Aorta (tissue), 5 donors: ENCODE data around the gene USP54. TPM values are rescaled to one million over a fixed set of nuclear protein-coding genes. Genes with fewer than 3 reads are reported as not detected.

Source experiments
- ATAC-seq: fragments of 200-7000 bp; cut with Tn5 transposase; one replicate; pipeline ENCODE4 v1.9.1; 2022; ENCODE audit warnings: moderate library complexity; ENCODE audit not compliant: low FRiP score
- DNase-seq, 2 donors: peaks; one replicate each; pipeline ENCODE4 v3.0.0-alpha.2; 2020
- H3K27ac ChIP-seq, 2 donors: one replicate each; pipeline ENCODE4 v1.5.1; 2013; ENCODE audit warnings: low read length in 2 of 2, mild to moderate bottlenecking in 2 of 2, moderate library complexity in 2 of 2, control low read depth in 1 of 2, inconsistent platforms in 1 of 2, low read depth in 1 of 2
- H3K27me3 ChIP-seq, 2 donors: one replicate each; pipeline ENCODE4 v1.6.1; 2013; ENCODE audit warnings: control low read depth in 1 of 2, low read length in 1 of 2, mild to moderate bottlenecking in 1 of 2, moderate library complexity in 1 of 2; ENCODE audit not compliant: insufficient read depth in 2 of 2, control insufficient read depth in 1 of 2
- H3K36me3 ChIP-seq, 2 donors: one replicate each; pipeline ENCODE4 v1.6.1; 2013; ENCODE audit warnings: control low read depth in 1 of 2, low read length in 1 of 2, mild to moderate bottlenecking in 1 of 2; ENCODE audit not compliant: insufficient read depth in 2 of 2, control insufficient read depth in 1 of 2
- H3K4me1 ChIP-seq, 2 donors: one replicate each; pipeline ENCODE4 v1.6.1; 2013; ENCODE audit warnings: low read length in 2 of 2, control low read depth in 1 of 2, mild to moderate bottlenecking in 1 of 2, moderate library complexity in 1 of 2; ENCODE audit not compliant: insufficient read depth in 2 of 2, control insufficient read depth in 1 of 2
- H3K4me3 ChIP-seq, 2 donors: one replicate each; pipeline ENCODE4 v1.5.1; 2013; ENCODE audit warnings: low read length in 2 of 2, control low read depth in 1 of 2, mild to moderate bottlenecking in 1 of 2
- H3K9me3 ChIP-seq: one replicate; pipeline ENCODE4 v1.6.1; 2013; ENCODE audit warnings: mild to moderate bottlenecking, low read length; ENCODE audit not compliant: control insufficient read depth
- WGBS, 2 donors: extraction: QIAGEN DNeasy Blood & Tissue Kit; methylation state at CpG; one replicate each; pipeline ENCODE4 v1.1.7; 2013; 5-methylcytosine and 5-hydroxymethylcytosine counted together
- intact Hi-C, 2 donors: fragments of 100-400 bp; cut with DNase I; formaldehyde crosslinking; loops; one replicate each; pipeline versions ENCODE4 v1.14.2 to v1.15.0; 2022
- polyA plus RNA-seq, 2 donors: library from polyadenylated mRNA; stranded (reverse); fragments of 200-250 nt; gene quantifications; one replicate each; pipeline ENCODE4 v1.2.3, GENCODE V29; 2013
- total RNA-seq, 2 donors: library from RNA; stranded (reverse); fragmentation: NEBNext Ultra II Directional; extraction: Animal tissue kit (Norgen Biotek cat#: 25700); gene quantifications; one replicate each; pipeline ENCODE4 v1.2.1, GENCODE V29; 2021
- donor health status: healthy with polysubstance abuse.
- donor health status: Bipolar disorder and iron deficiency.
- donor health status: DM: no; HTN: no; CAD: no.
- donor health status: DM: no; HTN: no; CAD: no.
- donor health status: DM: yes; HTN: yes; CAD: no.

Gene USP54
- total and polyA plus RNA-seq, 4 donors = 1.9 to 45.7 (median 19.4) TPM

DNA sequence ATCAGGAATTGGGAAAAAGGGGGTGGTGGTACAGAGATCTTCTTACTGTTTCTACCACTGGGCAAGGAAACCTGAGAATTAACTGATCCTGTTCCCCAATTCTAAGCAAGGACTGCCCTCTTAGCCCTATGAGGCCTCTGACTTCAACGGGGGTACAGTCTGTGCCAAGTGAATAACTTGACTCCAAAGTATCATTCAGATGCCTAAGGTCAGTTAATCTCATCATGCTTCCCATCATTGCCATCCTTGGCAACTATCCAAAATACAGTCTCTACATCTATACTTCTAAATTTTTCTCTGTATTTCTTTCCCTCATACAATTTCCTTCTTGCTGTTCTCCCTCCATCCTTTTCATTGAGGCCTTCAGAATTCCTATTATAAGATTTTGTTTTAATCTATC, 105.8 kb downstream of the USP54 start:
- DNase-seq (no peak), ATAC-seq (no peak)
- Histone ChIP-seq H3K36me3 (no peaks in the 10 kb centered on the region), H3K27me3 (no peaks in the 10 kb centered on the region), H3K27ac (no peak overlapping the region), H3K4me3 (no peak overlapping the region), H3K9me3 (no peaks in the 10 kb centered on the region), H3K4me1 (no peaks in the 10 kb centered on the region)
- 78 to 80% methylated on average over 1 of the region's 1 CpG for WGBS, 2 donors
- intact Hi-C loops = no loop called here

DNA sequence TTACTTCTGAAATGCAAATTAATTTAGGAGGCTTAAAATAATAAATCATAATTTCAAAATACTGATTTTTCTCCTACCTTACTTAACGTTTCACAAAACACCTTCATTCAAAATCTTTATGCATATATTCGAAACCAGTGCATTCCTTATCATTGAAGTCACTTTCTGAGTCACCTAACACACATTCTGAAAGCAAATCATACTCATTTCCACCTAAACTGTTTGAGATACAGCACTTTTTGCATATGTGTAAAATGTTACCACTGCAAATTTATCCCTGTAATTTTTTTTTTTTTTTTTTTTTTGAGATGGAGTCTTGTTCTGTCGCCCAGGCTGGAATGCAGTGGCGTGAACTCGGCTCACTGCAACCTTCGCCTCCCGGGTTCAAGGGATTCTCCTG, 111.0 kb downstream of the USP54 start:
- ATAC-seq (no peak), DNase-seq (no peak)
- H3K9me3 ChIP-seq = no peaks in the 10 kb centered on the region
- H3K36me3 ChIP-seq = no peaks in the 10 kb centered on the region
- WGBS, 2 donors = 72 to 74% methylated on average over 7 of the region's 7 CpGs
- no peak overlapping the region for H3K27ac ChIP-seq
- no peaks in the 10 kb centered on the region for H3K4me1 ChIP-seq
- no peak overlapping the region for H3K4me3 ChIP-seq
- H3K27me3 ChIP-seq = no peaks in the 10 kb centered on the region
- intact Hi-C loops = no loop called here

DNA sequence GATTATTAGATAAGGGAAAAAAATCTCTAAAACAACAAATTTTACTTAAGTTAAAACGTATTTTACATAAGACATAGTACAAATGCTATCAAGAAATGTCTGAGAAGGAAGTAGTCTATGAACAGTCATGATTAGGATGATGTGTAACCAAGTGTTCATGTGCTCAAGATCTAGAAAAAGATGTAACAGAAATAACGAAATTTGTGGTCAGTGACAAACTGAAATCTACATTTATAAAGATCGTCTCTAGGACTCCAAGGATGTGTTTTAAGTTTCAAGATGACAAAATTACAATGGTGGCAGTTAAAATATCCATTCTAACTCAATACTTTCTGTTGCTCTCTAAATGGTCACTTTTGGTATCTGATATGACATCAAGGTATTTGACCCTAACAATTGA, 112.5 kb downstream of the USP54 start:
- Histone ChIP-seq H3K27ac (no peak overlapping the region), H3K36me3 (no peaks in the 10 kb centered on the region), H3K9me3 (no peaks in the 10 kb centered on the region), H3K4me3 (no peak overlapping the region), H3K4me1 (no peaks in the 10 kb centered on the region), H3K27me3 (no peaks in the 10 kb centered on the region)
- ATAC-seq = no peak
- no peak for DNase-seq
- intact Hi-C loops = no loop called here
- 70 to 72% methylated on average over 3 of the region's 3 CpGs for WGBS, 2 donors

DNA sequence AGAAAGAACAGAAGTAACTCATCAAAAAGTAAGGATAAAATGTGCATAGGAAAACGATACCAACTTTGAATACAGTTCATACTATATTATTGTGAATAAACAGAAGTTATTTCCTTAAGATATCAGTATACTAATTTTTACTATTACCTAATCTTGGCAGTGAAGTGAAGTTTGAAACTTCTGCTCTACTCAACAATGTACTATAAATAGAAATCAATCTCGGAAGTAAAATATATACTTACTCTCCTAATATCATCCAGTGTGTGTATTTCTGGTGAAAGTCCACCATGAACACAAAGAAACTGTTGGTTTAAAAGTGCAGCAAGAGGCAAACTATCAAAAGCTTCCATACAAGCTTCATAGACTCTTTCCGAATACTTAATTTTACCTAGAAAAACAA, 119.9 kb downstream of the USP54 start:
- peaks cover 0 to 2% of the 10 kb centered on the region in 2 donors for H3K36me3 ChIP-seq
- no peak overlapping the region for H3K27ac ChIP-seq
- DNase-seq (no peak), ATAC-seq (no peak)
- H3K4me3 ChIP-seq = no peak overlapping the region
- no peaks in the 10 kb centered on the region for H3K9me3 ChIP-seq
- peaks cover 0 to 5% of the 10 kb centered on the region in 2 donors for H3K4me1 ChIP-seq
- intact Hi-C loops = no loop called here
- no peaks in the 10 kb centered on the region for H3K27me3 ChIP-seq
- 17 to 24% methylated on average over 3 of the region's 3 CpGs for WGBS, 2 donors

DNA sequence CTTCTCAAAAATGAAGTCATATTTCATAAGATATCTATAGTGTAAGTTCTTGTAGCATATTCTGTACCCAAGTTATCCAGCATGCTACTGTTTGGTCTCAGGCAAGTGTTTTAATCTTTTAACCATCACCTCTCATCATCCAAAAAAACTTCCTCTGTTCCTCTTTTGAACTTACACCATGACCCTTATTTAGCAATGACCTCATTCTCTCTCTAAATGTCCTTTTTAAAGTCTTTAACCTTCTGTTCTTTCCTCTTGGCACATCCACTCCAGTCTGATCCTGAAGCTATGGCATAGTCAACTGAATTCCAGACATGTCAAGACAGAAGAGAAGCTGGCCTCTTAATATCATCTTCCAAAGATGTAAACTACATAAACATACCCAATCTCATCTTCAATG, 121.6 kb downstream of the USP54 start:
- Histone ChIP-seq H3K27me3 (no peaks in the 10 kb centered on the region), H3K9me3 (no peaks in the 10 kb centered on the region), H3K4me1 (peaks cover 0 to 5% of the 10 kb centered on the region in 2 donors), H3K4me3 (no peak overlapping the region), H3K36me3 (peaks cover 0 to 7% of the 10 kb centered on the region in 2 donors), H3K27ac (no peak overlapping the region)
- DNase-seq (no peak), ATAC-seq (no peak)
- intact Hi-C loops = no loop called here

DNA sequence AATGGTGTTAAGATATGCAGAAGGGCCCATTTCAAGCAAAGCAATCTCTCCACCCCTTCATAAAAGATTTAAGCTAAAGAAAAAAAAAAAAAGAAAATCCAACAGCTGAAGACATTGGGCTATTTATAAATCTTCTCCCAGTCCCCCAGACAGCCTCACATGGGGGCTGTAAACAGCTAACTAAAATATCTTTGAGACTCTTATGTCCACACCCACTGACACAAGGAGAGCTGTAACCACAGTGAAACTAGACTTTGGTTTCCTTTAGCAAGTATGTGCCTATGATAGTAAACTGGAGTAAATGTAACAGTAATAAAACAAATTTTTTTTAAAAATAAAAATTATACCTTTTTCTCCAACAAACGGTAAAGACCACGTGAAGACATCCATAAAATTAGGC, 123.9 kb downstream of the USP54 start:
- Histone ChIP-seq H3K4me1 (peaks cover 1 to 5% of the 10 kb centered on the region in 2 donors), H3K27me3 (no peaks in the 10 kb centered on the region), H3K4me3 (no peak overlapping the region), H3K9me3 (no peaks in the 10 kb centered on the region), H3K36me3 (peaks cover 0 to 7% of the 10 kb centered on the region in 2 donors), H3K27ac (no peak overlapping the region)
- no peak for DNase-seq
- ATAC-seq = no peak
- WGBS, 2 donors = 82 to 91% methylated on average over 2 of the region's 2 CpGs
- intact Hi-C loops = no loop called here

DNA sequence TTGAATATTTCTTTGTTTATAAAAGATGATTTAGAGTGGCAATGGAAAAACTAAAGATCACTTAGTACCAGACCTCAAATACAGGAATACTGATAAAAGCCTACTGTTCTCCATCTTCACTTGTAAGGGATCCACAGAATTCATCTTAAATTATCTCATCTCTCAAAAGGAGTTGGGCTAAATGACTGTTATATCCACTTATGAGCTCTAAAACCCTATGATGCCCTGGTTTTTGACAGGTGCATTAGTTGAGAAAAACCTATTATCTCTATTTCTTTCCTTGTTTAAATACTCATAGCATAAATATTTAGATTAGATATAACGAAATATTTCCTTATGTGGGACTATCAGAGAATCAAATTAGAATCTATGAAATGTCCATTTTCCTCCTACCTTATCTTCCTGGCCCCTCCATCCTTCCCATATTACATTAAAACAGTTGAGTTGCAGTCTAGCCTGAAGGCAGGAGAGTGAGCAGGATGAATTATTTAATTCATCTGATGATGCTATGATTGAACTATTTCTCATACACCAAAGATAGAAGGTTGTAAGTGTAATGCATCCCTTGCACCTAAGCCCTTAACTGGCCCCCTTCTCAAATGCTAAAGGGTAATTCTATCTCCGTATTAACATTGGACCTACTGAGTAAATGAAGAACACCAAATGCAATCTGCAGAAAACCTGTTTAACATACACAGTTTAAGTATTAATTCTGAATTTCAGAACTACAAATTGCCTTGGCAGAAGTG, 125.0 kb downstream of the USP54 start:
- 73 to 81% methylated on average over 2 of the region's 2 CpGs for WGBS, 2 donors
- intact Hi-C loops = no loop called here
- no peaks in the 10 kb centered on the region for H3K9me3 ChIP-seq
- no peak for DNase-seq
- H3K4me1 ChIP-seq = peaks cover 1 to 5% of the 10 kb centered on the region in 2 donors
- no peak overlapping the region for H3K4me3 ChIP-seq
- H3K27me3 ChIP-seq = no peaks in the 10 kb centered on the region
- H3K36me3 ChIP-seq = peaks cover 0 to 7% of the 10 kb centered on the region in 2 donors
- no peak overlapping the region for H3K27ac ChIP-seq
- ATAC-seq = no peak

DNA sequence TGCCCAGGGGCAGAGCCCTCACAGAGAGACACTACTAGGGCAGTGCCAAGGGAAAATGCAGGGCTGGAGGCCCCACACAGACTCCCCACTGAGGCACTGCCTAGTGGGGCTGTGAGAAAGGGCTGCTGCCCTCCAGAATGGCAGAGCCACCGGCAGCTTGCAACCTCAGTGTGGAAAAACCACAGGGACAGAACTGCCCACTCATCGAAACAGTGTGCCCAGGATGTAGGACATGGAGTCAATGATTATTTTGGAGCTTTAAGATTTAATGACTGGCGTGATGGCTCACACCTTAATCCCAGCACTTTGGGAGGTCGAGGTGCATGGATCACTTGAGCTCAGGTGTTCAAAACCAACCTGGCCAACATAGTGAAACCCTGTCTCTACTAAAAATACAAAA, 130.2 kb downstream of the USP54 start:
- intact Hi-C loops = no loop called here
- H3K4me3 ChIP-seq = no peak overlapping the region
- peaks cover 0 to 5% of the 10 kb centered on the region in 2 donors for H3K36me3 ChIP-seq
- WGBS, 2 donors = 94 to 98% methylated on average over 4 of the region's 4 CpGs
- H3K27me3 ChIP-seq = no peaks in the 10 kb centered on the region
- DNase-seq (no peak), ATAC-seq (no peak)
- H3K4me1 ChIP-seq = peaks cover 0 to 1% of the 10 kb centered on the region in 2 donors
- no peak overlapping the region for H3K27ac ChIP-seq
- no peaks in the 10 kb centered on the region for H3K9me3 ChIP-seq

DNA sequence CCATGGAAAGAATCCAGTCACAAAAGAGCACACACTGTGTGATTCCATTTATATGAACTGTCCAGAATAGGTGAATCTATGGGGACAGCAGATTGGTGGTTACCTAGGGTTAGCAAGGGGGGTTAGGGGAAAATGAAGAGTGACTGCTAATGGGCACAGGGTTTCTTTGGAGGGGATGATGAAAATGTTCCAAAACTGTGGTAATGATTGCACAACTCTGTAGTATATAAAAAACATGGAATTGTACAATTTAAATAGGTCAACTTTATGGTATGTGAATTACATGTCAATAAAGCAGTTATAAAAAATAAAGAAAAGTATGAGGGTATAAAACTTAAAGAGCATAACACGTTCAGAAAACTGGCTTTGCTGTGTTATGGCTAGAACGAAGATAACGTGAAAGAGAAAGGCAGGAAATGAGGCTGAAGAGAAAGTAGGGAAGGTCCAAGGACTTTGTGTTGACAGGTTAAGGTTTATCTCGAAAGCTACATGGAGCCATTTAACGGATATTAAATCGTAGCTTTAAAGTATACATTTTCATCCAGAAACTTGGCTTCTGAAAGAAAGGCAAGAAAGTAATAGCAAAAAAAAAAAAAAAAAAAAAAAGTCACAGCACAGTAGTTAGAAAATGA, 131.3 kb downstream of the USP54 start:
- ATAC-seq = no peak
- Histone ChIP-seq H3K27me3 (no peaks in the 10 kb centered on the region), H3K4me1 (peaks cover 0 to 1% of the 10 kb centered on the region in 2 donors), H3K4me3 (no peak overlapping the region), H3K36me3 (no peaks in the 10 kb centered on the region), H3K9me3 (no peaks in the 10 kb centered on the region), H3K27ac (no peak overlapping the region)
- intact Hi-C loops = no loop called here
- DNase-seq = no peak
- 75 to 77% methylated on average over 6 of the region's 6 CpGs for WGBS, 2 donors
